ENCODE measurements around the gene RAP1GAP2. TPM values are rescaled to one million over a fixed set of nuclear protein-coding genes. Genes with fewer than 3 reads are reported as not detected.

RAP1GAP2 gene
- total RNA-seq, 1 donor from 2014 or later = 17.0 TPM

DNA sequence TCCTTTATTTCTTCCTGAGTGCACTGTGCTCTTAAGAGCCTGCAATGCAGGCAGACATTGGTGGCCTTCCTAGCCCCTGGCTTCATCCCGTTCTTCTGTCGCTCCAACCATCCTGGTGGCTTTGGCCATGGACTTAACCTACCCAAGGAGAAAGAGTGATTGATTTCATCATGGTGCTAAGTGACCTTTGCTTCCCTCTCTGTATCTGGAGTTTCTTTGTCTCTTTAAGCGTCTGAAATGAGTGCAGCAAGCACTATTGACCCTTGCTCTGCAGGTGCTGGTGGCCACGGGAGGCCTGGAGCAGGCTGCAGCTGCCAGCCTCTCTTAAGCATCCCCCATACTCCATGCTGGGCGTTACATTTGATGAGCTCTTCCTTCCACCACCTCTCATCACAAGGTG lies 60.5 kb downstream of the RAP1GAP2 start:
- DNase-seq = no peak
- no peaks in the 10 kb centered on the region for H3K36me3 ChIP-seq
- H3K27ac ChIP-seq = no peak overlapping the region
- H3K27me3 ChIP-seq (ENCODE audit: low read depth) = peaks cover 46% of the 10 kb centered on the region
- intact Hi-C loops (cut with DNase I) = no loop called here
- ATAC-seq = no peak
- no peak overlapping the region for H3K4me3 ChIP-seq
- peaks cover 23% of the 10 kb centered on the region for H3K4me1 ChIP-seq
- H3K9me3 ChIP-seq = no peaks in the 10 kb centered on the region
- TF ChIP-seq, protein P1, sequence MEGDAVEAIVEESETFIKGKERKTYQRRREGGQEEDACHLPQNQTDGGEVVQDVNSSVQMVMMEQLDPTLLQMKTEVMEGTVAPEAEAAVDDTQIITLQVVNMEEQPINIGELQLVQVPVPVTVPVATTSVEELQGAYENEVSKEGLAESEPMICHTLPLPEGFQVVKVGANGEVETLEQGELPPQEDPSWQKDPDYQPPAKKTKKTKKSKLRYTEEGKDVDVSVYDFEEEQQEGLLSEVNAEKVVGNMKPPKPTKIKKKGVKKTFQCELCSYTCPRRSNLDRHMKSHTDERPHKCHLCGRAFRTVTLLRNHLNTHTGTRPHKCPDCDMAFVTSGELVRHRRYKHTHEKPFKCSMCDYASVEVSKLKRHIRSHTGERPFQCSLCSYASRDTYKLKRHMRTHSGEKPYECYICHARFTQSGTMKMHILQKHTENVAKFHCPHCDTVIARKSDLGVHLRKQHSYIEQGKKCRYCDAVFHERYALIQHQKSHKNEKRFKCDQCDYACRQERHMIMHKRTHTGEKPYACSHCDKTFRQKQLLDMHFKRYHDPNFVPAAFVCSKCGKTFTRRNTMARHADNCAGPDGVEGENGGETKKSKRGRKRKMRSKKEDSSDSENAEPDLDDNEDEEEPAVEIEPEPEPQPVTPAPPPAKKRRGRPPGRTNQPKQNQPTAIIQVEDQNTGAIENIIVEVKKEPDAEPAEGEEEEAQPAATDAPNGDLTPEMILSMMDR (IDR thresholded peaks at IDR 0.05) = no peak

DNA sequence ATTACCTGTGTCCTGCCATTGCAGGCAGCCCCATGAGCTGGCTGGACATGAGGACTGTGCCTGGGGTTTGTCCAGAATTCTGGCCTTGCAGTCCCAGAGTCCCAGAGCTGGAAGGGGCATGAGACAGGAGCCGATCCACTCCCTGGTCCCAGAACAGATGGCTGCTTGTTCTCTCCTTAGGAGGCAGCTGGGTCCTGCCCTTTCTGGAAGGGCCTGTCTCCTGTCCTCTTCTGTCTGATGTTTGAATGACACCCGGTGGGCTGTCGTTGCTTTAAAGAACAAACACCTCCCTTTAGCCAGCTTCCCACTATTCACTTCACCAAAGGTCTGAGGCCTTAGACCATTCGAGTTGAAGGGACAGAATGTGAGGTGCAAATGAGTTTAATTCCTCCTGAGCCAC lies 63.8 kb downstream of the RAP1GAP2 start:
- H3K27me3 ChIP-seq (ENCODE audit: low read depth) = peaks cover 29% of the 10 kb centered on the region
- intact Hi-C loops (cut with DNase I) = no loop called here
- no peak for DNase-seq

DNA sequence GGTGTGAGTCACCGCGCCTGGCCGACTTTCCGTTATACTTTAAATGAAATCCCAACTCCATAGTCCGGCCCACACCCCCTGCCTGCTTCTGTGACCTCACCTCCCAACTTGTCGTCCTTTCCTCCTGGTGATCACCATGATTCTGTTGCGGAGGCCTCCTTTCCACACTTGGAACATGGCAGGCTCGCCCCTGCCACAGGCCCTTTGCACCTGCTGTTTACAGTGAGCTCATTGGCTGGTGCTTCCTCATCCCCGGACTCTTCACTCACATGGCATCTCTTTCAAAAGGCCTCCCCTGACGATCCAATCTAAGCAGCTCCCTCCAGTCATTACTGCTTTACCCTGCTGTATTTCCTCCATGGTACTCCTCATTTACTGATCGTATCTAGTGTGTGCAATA lies 64.6 kb downstream of the RAP1GAP2 start:
- Histone ChIP-seq H3K27me3 (ENCODE audit: low read depth) (peaks cover 20% of the 10 kb centered on the region), H3K4me3 (no peak overlapping the region), H3K36me3 (no peaks in the 10 kb centered on the region), H3K27ac (no peak overlapping the region), H3K4me1 (no peaks in the 10 kb centered on the region), H3K9me3 (no peaks in the 10 kb centered on the region)
- intact Hi-C loops (cut with DNase I) = no loop called here
- TF ChIP-seq, protein P1 (IDR thresholded peaks at IDR 0.05) = no peak
- no peak for ATAC-seq
- no peak for DNase-seq

More for the DNA sequence above, 63.8 kb downstream of the RAP1GAP2 start:
- Histone ChIP-seq H3K9me3 (no peaks in the 10 kb centered on the region), H3K27ac (no peak overlapping the region), H3K4me3 (no peak overlapping the region), H3K36me3 (no peaks in the 10 kb centered on the region), H3K4me1 (peaks cover under 1% of the 10 kb centered on the region)
- TF ChIP-seq, protein P1 (IDR thresholded peaks at IDR 0.05) = no peak
- no peak for ATAC-seq

DNA sequence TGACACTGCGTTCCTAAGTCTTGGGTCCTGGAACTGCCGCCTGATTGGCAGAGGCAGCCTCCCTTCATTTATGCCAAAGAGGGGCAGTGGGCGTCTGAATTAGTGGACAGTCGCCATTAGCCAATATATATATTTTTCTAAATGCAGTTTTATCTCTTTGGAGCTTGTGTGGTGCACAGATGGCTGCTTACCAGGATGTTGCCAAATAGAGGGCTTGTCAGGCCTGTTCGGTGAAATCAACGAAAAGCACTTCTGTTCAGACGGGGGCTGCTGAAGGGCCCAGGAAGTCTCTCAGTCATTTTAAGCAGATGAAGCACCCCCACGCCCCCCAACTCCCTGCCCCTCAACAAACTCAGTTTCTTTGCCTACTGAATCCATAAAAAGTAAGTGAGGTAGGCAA lies 66.0 kb downstream of the RAP1GAP2 start:
- Histone ChIP-seq H3K27me3 (ENCODE audit: low read depth) (peaks cover 13% of the 10 kb centered on the region), H3K4me3 (no peak overlapping the region), H3K36me3 (no peaks in the 10 kb centered on the region), H3K9me3 (no peaks in the 10 kb centered on the region), H3K27ac (no peak overlapping the region), H3K4me1 (no peaks in the 10 kb centered on the region)
- no peak for ATAC-seq
- intact Hi-C loops (cut with DNase I) = no loop called here
- TF ChIP-seq, protein P1 (IDR thresholded peaks at IDR 0.05) = no peak
- DNase-seq = no peak

DNA sequence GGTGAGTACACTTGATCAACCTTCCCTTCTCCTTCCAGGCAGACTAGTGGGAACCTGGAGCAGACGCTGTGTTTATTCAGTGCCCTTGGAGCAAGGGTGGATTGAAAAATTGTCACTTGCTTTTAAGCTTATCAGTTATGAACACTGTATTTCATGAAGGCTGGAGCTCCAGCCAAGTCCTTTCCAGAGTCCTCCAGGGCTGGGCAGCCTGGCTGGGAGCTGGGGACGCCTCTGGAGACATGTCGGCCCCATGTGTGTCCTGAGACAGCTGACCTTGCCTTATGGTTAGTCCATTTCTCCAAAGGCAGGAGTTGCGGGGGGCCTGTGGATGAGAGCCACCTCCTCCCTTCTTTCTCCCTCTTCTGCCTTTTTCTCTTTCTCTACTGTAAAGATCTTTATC lies 67.0 kb downstream of the RAP1GAP2 start:
- Histone ChIP-seq H3K27ac (no peak overlapping the region), H3K36me3 (no peaks in the 10 kb centered on the region), H3K4me1 (no peaks in the 10 kb centered on the region), H3K4me3 (no peak overlapping the region), H3K27me3 (ENCODE audit: low read depth) (peaks cover 5% of the 10 kb centered on the region), H3K9me3 (no peaks in the 10 kb centered on the region)
- intact Hi-C loops (cut with DNase I) = no loop called here
- TF ChIP-seq, protein P1 (IDR thresholded peaks at IDR 0.05) = no peak
- DNase-seq (no peak), ATAC-seq (no peak)

DNA sequence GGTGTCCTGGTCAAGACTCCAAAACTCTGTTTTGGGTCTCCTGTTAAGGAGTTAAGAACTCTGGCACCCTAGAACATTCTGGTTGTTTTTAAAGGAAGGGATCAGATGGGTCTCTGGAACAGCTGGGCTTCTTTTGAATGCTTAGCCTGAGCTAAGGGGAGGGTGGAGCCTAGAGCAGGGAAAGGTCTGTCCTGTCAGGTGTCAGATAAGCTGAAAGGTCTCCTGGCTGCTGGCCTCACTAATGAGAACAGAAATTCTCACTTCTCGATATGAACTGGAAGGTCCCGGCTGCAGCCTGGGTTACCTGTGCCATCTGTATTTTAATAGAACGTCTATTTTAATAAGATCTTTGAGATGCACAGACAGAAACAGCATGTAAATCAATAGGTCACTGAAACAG lies 69.0 kb downstream of the RAP1GAP2 start:
- no peaks in the 10 kb centered on the region for H3K9me3 ChIP-seq
- intact Hi-C loops (cut with DNase I) = no loop called here
- H3K27me3 ChIP-seq (ENCODE audit: low read depth) = no peaks in the 10 kb centered on the region
- DNase-seq (no peak), ATAC-seq (no peak)
- no peaks in the 10 kb centered on the region for H3K4me1 ChIP-seq
- H3K36me3 ChIP-seq = no peaks in the 10 kb centered on the region
- no peak overlapping the region for H3K27ac ChIP-seq
- TF ChIP-seq, protein P1 (IDR thresholded peaks at IDR 0.05) = no peak
- no peak overlapping the region for H3K4me3 ChIP-seq

Data from lower lobe of right lung (tissue), 2 donors.